ENCODE measurements around the gene SLC9A8. TPM values are rescaled to one million over a fixed set of nuclear protein-coding genes. Genes with fewer than 3 reads are reported as not detected.

Gene SLC9A8
- total and polyA plus RNA-seq, 9 of the 15 experiments (the other 6 are each of a cell fraction or from before 2014, with no cell fraction given): 0.56 to 9.7 (median 5.0) TPM

DNA sequence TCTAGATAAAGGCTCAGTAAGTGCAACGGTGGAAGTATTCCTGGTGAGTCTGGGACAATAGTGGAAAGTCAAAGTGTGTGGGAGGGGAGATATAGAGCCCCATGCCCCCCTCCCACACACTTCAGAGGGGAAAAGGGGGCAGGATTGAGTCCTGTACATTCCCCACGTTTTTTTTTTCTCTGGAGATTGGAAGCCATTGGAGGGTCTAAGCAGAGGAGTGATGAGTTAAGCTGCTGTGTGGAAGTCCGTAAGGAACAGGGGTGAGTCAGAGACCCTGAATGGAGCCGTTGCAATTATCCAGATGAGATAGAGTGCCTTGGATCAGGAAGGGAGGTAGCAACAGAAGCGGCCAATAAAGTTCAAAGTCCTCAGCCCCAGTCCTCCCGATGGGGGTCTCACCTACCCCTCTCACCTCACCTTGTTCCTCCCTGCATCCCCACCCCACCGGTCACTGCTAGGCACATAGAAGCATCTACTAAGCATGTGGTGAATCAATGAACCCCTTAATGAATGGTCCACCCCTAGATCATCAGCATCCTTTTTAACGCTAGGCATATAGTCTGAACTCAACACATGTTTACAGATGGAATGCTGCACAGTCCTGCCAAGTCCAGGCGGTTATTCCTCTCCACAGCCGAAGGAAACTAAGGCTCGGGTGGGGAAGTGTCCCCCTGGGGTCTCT lies 662 bp upstream of the SLC9A8 start:
- no peaks in the 10 kb centered on the region for H3K9me1 ChIP-seq (ENCODE audit: control insufficient read depth, insufficient read depth, low read length)
- intact Hi-C loops (cut with micrococcal nuclease) (loop anchor here (5.0 to 10.0 kb wide), 3 partner anchors 45 to 200 kb away; partner anchors contain the start of gene B4GALT5), in situ Hi-C loops (cut with MboI) (no loop called here)
- H3K4me2 ChIP-seq (ENCODE audit: insufficient read depth, low read length): peak overlapping the region; percentile 89
- FAIRE-seq (peak; percentile 54), ATAC-seq (peak; percentile 30), DNase-seq (ENCODE audit: extremely low read depth in 1 of 4, low spot score in 3 of 4) (peak in 3 of 4 experiments; percentile 25 to 61 (median 44))
- H3K27ac ChIP-seq (ENCODE audit: extremely low read depth, low read depth, low read length): peak overlapping the region; percentile 91
- H2AFZ ChIP-seq (ENCODE audit: low read depth, low read length): peak overlapping the region; percentile 87
- no peaks in the 10 kb centered on the region for H4K20me1 ChIP-seq (replicated peaks; ENCODE audit: control insufficient read depth, insufficient read depth, low read length)
- 2% methylated on average over 10 of the region's 11 CpGs for WGBS (ENCODE audit: insufficient coverage, low coverage, missing lambda C conversion rate)
- no peaks in the 10 kb centered on the region for H3K9me3 ChIP-seq (replicated peaks; ENCODE audit: control insufficient read depth, insufficient read depth, low read depth, low read length)
- peak overlapping the region; percentile 83 to 89 for H3K9ac ChIP-seq (ENCODE audit: insufficient read depth in 1 of 2, low read depth in 2 of 2, low read length in 2 of 2)
- ChIA-PET CTCF (ENCODE audit: low intra/inter-chr PET ratio) (interaction anchor here (1.9 kb wide), 1 partner anchor 201 kb away, joined by 9 read pairs; no protein-coding TSS in a partner anchor), POLR2A (interaction anchor here (0.5 to 3.7 kb wide), 4 partner anchors 10 to 126 kb away, joined by 3 to 13 read pairs (median 4); no protein-coding TSS in a partner anchor)
- peaks cover 19% of the 10 kb centered on the region for H3K36me3 ChIP-seq (ENCODE audit: control insufficient read depth, insufficient read depth, low read length)
- H3K79me2 ChIP-seq (ENCODE audit: control insufficient read depth, insufficient read depth, low read length): peaks cover 18% of the 10 kb centered on the region
- peak overlapping the region; percentile 65 for H3K4me3 ChIP-seq
- TSS peak; percentile 97 for BruUV-seq (replicated peaks)
- H3K27me3 ChIP-seq (ENCODE audit: control insufficient read depth in 2 of 2, insufficient read depth in 2 of 2, low read length in 2 of 2): no peaks in the 10 kb centered on the region
- H3K4me1 ChIP-seq (replicated peaks in 1 of 2; ENCODE audit: control insufficient read depth in 2 of 2, insufficient read depth in 2 of 2, low read length in 2 of 2): peaks cover 13 to 23% of the 10 kb centered on the region in 2 experiments; a peak in 4 of 5 replicates
- TF ChIP-seq SREBF2 (CRISPR knock-in tag; IDR thresholded peaks at IDR 0.05) (no peak), HDAC3 (IDR thresholded peaks at IDR 0.05; ENCODE audit: borderline replicate concordance, partially characterized antibody) (no peak), DIDO1 (tag; IDR thresholded peaks at IDR 0.05; ENCODE audit: low read depth) (no peak), ZNF785 (CRISPR knock-in tag; IDR thresholded peaks at IDR 0.05) (no peak), SMAD4 (CRISPR knock-in tag; conservative IDR thresholded peaks at IDR 0.05) (no peak), GATA2 (CRISPR knock-in tag; IDR thresholded peaks at IDR 0.05) (no peak), LARP7 (IDR thresholded peaks at IDR 0.05) (no peak), ADNP (tag; IDR thresholded peaks at IDR 0.05) (no peak), ZSCAN29 (IDR thresholded peaks at IDR 0.05) (0 out of 2 replicates have a peak, but pooled peaks have one; percentile 53), ZNF133 (CRISPR knock-in tag; IDR thresholded peaks at IDR 0.05) (no peak), SP2 (IDR thresholded peaks at IDR 0.05; ENCODE audit: extremely low read depth, low read depth, low read length, poor library complexity, severe bottlenecking) (no peak), NR2F6 (CRISPR knock-in tag; IDR thresholded peaks at IDR 0.05) (no peak), ZNF589 (CRISPR knock-in tag; IDR thresholded peaks at IDR 0.05; ENCODE audit: low read depth) (no peak), ZNF121 (CRISPR knock-in tag; conservative IDR thresholded peaks at IDR 0.05) (no peak), KHSRP (IDR thresholded peaks at IDR 0.05) (no peak), CREB1 (IDR thresholded peaks at IDR 0.05) (no peak), CREB1 (CRISPR knock-in tag; IDR thresholded peaks at IDR 0.05) (no peak), ERF (CRISPR knock-in tag; IDR thresholded peaks at IDR 0.05) (no peak)
- TF ChIP-seq, protein P1, sequence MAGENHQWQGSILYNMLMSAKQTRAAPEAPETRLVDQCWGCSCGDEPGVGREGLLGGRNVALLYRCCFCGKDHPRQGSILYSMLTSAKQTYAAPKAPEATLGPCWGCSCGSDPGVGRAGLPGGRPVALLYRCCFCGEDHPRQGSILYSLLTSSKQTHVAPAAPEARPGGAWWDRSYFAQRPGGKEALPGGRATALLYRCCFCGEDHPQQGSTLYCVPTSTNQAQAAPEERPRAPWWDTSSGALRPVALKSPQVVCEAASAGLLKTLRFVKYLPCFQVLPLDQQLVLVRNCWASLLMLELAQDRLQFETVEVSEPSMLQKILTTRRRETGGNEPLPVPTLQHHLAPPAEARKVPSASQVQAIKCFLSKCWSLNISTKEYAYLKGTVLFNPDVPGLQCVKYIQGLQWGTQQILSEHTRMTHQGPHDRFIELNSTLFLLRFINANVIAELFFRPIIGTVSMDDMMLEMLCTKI (IDR thresholded peaks at IDR 0.05; ENCODE audit: partially characterized antibody): no peak
- TF ChIP-seq, protein P2, sequence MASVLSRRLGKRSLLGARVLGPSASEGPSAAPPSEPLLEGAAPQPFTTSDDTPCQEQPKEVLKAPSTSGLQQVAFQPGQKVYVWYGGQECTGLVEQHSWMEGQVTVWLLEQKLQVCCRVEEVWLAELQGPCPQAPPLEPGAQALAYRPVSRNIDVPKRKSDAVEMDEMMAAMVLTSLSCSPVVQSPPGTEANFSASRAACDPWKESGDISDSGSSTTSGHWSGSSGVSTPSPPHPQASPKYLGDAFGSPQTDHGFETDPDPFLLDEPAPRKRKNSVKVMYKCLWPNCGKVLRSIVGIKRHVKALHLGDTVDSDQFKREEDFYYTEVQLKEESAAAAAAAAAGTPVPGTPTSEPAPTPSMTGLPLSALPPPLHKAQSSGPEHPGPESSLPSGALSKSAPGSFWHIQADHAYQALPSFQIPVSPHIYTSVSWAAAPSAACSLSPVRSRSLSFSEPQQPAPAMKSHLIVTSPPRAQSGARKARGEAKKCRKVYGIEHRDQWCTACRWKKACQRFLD (CRISPR knock-in tag; IDR thresholded peaks at IDR 0.05): 0 out of 2 replicates have a peak, but pooled peaks have one; percentile 24
- TF ChIP-seq, protein P3, sequence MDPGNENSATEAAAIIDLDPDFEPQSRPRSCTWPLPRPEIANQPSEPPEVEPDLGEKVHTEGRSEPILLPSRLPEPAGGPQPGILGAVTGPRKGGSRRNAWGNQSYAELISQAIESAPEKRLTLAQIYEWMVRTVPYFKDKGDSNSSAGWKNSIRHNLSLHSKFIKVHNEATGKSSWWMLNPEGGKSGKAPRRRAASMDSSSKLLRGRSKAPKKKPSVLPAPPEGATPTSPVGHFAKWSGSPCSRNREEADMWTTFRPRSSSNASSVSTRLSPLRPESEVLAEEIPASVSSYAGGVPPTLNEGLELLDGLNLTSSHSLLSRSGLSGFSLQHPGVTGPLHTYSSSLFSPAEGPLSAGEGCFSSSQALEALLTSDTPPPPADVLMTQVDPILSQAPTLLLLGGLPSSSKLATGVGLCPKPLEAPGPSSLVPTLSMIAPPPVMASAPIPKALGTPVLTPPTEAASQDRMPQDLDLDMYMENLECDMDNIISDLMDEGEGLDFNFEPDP (CRISPR knock-in tag; IDR thresholded peaks at IDR 0.05): no peak

All from K562 (cell line).